ENCODE measurements around the gene EIF4E3.

EIF4E3 gene

DNA sequence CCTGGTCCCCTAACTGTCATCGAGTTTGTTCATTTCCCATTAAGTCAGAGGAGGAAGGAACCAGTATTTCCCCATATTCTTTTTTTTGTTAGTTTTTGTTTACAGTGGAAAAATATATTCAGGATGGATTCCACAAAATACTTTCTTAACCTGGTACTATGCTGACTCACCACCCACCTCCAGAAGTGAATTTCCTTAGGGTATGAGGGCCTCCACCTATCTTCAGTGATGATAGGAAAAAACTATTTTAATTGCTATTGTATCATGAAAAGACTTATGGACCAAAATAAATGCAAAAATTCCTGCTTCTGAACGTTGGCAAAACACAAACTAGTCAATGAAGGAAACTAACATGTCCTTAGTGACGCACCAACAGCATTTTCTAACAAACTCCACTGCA, 77.5 kb downstream of the EIF4E3 start:
- DNase-seq: no peak

GRCh38 chr3:71646971-71647370, 78.2 kb downstream of the EIF4E3 start:
- DNase-seq: no peak

DNA sequence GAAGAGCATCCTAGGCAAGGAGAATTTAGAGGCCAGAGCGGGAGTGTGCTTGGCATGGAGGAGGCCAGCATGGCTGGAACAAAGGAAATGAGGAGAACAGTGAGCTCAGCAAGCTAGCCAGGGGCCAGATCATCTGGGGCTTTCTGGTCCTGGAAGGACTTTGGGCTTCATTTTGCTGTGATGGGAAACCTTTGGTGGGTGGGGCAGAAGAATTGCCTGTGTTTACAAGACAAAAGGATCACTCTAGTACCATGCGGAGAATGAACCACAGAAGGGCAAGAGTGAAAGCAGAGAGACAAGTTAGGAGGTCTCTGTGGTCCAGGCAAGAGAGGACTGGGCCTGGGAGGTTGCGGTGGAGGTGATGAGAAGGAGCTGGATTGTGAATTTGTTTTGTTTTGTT, 80.1 kb downstream of the EIF4E3 start:
- DNase-seq: no peak

- no peak for DNase-seq
These were observed 83.5 kb downstream of the EIF4E3 start for GRCh38 chr3:71641674-71642073.

DNA sequence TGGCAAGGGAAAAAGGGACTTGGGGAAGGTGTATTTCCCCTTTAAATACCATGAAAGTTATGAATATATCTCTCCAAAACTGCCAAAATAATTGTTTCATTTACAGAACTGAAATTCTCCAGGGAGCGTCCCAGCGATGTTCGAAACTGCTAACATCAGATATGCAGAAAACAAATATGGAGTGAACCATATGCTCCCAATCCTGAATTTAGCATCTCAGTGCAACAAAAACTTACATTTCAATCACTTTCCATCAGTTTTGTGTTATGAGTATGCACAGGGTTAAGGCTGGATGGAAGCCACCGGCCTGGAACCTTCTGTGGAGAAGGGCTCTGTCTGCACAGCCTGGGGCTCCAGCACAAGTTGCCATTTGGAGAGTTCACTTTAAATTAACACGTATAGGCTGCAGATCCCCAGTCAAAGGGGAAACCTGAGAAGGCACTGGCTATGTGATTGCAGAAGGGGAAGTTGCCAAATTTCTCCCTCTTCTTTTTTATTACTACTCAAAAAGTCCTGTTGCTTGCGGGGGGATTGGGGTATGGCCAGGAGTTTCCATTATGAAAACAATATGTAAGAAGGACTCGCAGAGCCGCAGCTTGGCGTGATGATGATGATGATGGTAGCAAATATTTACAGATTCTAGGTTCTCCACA, 84.7 kb downstream of the EIF4E3 start:
- no peak for DNase-seq

- no peak for DNase-seq
These were observed 88.7 kb downstream of the EIF4E3 start for GRCh38 chr3:71636482-71636881.

GRCh38 chr3:71636001-71636400, 89.2 kb downstream of the EIF4E3 start:
- DNase-seq: no peak

GRCh38 chr3:71634671-71635070, 90.5 kb downstream of the EIF4E3 start:
- DNase-seq: no peak

DNA sequence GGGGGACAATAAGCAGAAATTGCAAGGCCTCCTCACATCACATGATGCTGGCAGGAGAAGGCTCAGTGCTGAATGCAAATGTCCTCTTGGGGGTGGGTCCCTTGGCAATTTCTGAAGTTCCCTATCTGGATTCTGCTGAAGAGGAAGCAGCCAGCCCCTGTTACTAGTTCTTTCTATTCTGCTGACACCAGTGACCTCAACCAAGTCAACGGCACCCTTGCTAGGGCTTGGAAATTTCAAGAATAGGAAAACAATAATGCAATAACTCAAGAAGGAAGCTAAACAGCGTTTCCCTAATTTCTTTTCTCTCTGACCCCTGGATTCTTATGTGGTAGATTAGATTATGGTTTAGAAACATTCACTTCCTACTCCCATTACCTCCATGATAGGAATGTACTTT, 95.5 kb downstream of the EIF4E3 start:
- DNase-seq: no peak

- peak; percentile 81 for DNase-seq
These were observed 95.9 kb downstream of the EIF4E3 start for GRCh38 chr3:71629289-71629688.

DNA sequence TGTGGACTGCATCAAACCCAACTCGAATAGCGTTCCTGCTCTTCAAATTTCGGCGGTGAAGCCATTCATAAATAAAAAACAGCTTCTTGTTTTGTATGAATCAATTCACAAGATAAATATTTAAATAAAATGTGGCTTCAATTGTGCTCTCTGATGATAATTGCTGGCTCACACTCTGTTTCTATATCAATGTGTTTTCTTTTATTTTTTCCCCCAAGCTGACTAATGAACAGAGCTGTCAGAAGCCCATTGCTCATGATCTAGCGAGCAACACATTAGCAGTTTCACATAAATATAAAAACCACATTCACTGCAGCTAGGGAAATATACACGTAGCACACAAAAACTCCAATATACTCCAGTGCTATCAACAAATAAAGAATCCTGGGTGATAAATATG, 96.7 kb downstream of the EIF4E3 start:
- peak; percentile 63 for DNase-seq

DNA sequence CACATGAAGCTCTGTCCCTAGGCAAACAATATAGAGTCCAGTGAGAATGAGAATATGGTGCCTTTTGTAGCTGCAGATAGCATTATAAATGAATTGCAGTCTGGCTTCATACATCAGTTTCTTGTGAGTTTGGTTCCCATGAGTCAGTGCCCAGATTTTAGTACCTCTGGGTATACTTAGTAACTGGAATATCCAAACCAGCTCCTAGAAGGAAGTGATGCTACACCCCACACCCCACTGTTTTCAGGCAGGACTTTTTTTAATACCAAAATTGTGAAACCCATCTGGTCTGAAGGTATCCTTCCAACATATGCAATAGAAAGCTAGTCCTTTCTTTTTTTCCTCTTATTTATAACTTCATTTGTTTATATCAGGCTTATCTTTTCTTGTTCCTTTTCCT, 99.5 kb downstream of the EIF4E3 start:
- no peak for DNase-seq
